HG03097 (cell line): ENCODE measurements around the gene TUBGCP2.

Experiments used
- ATAC-seq: cut with Tn5 transposase; IDR thresholded peaks from one replicate; pipeline ENCODE4 v1.9.1; 2021; ENCODE audit not compliant: unreplicated experiment, low FRiP score

The TUBGCP2 gene

GRCh38 chr10:133344236-133344635, 35.6 kb upstream of the TUBGCP2 start:
- no peak for ATAC-seq

GRCh38 chr10:133343558-133343957, 34.9 kb upstream of the TUBGCP2 start:
- ATAC-seq: no peak

GRCh38 chr10:133342942-133343341, 34.3 kb upstream of the TUBGCP2 start:
- no peak for ATAC-seq

- no peak for ATAC-seq
These were observed 33.3 kb upstream of the TUBGCP2 start for GRCh38 chr10:133341983-133342382.

GRCh38 chr10:133339708-133340380, 31.2 kb upstream of the TUBGCP2 start:
- no peak for ATAC-seq

GRCh38 chr10:133338080-133339071, 29.7 kb upstream of the TUBGCP2 start:
- no peak for ATAC-seq

- no peak for ATAC-seq
These were observed 28.7 kb upstream of the TUBGCP2 start for GRCh38 chr10:133337370-133337725.

- no peak for ATAC-seq
These were observed 28.1 kb upstream of the TUBGCP2 start, which contains the start of gene CALY for GRCh38 chr10:133336577-133337369. CALY (minus strand) TSS chr10:133336896; CDS start chr10:133328989, 7,907 bp downstream.

GRCh38 chr10:133336118-133336576, 27.5 kb upstream of the TUBGCP2 start:
- ATAC-seq: no peak

GRCh38 chr10:133335246-133336117, 26.8 kb upstream of the TUBGCP2 start:
- no peak for ATAC-seq

GRCh38 chr10:133334503-133335245, 26.0 kb upstream of the TUBGCP2 start:
- ATAC-seq: no peak

GRCh38 chr10:133332936-133333699, 24.4 kb upstream of the TUBGCP2 start:
- ATAC-seq: no peak

- peak; percentile 82 for ATAC-seq
These were observed 21.0 kb upstream of the TUBGCP2 start for GRCh38 chr10:133329491-133330202.

- no peak for ATAC-seq
These were observed 20.0 kb upstream of the TUBGCP2 start for GRCh38 chr10:133328358-133329343.

GRCh38 chr10:133327651-133328357, 19.1 kb upstream of the TUBGCP2 start:
- no peak for ATAC-seq
